NCI-H2107 treated with DMSO at 0.1 percent for 48 hours (cell line): ENCODE data around the gene ADAMTSL3.
"Not testable (repeated sequence)": the region's sequence is repeated elsewhere in the genome, so short reads cannot be mapped to it uniquely, and the experiment has no call there.

Experiments
- DNase-seq: peaks from one replicate; lab custom pipeline; 2025; ENCODE audit not compliant: unreplicated experiment; lab: John Stamatoyannopoulos, UW

ADAMTSL3 gene

DNA sequence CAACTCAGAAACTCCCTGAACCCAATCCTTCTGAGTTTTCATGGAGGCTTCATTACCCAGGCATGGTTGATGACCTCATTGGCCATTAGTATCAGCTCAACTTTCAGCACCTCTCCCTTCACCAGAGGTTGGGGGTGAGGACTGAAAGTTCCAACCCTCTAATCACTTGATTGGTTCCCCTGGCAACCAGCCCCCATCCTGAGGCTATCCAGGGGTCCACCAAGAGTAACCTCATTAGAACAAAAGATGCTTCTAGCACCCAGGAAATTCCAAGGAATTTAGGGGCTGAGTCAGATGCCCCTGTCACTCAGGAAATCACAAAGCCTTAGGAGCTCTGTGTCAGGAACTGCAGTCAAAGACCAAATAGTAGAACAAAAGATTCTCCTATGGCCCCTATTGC is 43.8 kb downstream of the ADAMTSL3 start:
- no peak for DNase-seq

DNA sequence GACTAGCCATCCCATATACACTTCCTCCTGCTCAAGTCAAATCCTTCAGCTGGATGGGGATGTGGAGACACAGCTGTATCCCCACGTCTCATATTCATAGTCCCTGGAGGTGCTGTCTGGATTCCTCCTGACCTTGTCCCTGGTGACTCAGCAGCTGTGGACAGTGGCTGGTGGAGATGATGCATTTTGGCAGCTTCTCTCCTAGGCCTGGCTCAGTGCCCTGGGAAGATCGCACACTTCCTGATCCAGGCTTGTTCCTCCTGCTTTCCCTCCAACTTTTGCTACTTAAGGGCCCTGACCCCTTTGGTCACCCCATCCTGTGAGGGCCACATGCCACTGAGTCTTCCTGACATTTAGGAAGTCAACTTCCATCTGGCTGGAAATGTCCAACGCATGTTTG is 44.4 kb downstream of the ADAMTSL3 start:
- no peak for DNase-seq

DNA sequence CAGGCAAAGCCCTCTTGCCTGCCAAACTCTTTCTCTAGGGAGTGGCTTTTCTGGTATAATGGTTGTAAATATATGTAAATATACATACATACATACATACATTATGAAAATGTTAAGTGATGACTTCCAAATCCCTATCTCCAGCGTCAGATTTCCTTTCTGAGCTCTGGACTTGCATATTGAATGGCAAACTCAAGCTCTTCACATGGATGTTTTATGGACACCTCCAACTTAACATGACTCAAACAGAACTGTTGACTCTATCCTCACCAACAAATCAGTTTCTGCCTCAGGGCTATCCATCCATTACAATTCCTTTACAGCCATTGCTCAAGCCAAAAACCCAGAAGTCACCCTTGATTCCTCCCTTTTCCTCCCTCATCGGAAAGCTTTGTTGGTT is 45.1 kb downstream of the ADAMTSL3 start:
- no peak for DNase-seq

DNA sequence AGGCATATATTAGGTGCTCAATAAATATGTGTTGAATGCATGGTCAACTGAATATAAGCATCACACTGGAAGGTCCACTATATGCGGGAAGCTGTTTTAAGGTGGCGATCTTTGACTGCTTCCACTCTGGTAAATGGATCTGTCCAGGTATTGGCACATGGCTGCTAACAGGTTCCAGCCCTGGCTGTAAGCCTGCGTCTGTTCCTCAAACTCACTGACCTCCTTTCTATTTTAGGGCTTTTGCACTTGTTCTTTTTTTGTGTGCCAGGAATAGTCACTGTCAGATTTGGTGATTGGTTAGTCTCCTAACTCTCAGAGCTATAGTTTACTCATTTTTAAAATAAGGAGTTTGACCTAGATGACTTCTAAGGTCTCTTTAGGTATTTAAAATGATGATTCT is 46.2 kb downstream of the ADAMTSL3 start:
- DNase-seq, result no peak

DNA sequence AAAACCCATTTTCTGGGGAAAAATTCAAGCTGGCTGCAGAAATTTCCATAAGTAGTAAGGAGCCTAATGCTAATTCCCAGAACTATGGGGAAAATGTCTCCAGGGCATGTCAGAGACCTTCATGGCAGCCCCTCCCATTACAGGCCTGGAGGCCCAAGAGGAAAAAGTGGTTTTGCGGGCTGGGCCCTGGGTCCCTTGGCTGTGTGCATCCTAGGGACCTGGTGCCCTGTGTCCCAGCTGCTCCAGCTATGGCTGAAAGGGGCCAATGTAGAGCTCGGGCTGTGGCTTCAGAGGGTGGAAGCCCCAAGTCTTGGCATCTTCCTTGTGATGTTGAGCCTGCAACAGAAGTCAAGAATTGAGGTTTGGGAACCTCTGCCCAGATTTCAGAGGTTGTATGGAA is 48.4 kb downstream of the ADAMTSL3 start:
- DNase-seq, result not testable (repeated sequence)

DNA sequence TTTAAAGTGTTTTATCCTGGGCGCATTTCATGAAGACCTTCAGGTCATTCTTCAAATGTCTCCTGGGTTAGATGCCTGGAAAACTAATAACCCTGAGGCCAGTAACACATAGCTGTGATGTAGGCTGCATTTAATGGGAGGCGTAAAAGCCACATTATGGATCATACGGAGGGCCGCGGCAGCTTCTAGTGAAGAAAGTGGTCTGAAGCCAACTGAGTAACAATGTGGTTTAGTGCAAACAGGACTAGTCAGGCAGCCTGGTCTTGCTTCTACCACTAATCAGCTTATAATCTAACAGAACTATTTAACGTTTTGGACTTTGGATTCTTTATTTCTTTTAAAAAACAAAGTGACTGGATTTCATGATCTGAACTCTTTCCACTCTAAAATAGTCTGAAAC is 54.4 kb downstream of the ADAMTSL3 start:
- DNase-seq, result no peak

DNA sequence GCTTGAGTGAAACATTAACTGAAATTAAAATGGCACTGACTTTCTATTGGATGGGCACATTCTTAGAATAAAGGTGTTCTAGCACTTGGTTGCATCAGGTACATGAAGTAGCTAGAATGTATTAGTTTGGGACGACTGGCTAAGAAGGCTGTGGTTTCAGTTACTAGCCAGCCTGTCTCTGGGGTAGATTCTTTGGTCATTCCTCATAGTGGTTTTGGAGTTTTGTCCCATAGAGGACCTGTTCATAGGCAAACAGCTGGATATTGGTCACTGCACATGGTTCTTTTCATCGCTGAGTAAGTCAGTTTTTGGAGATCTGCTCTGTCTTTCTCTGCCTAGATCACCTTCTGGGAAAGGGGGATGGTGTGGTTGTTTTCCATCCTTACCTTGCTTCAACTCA is 55.3 kb downstream of the ADAMTSL3 start:
- DNase-seq, result no peak

DNA sequence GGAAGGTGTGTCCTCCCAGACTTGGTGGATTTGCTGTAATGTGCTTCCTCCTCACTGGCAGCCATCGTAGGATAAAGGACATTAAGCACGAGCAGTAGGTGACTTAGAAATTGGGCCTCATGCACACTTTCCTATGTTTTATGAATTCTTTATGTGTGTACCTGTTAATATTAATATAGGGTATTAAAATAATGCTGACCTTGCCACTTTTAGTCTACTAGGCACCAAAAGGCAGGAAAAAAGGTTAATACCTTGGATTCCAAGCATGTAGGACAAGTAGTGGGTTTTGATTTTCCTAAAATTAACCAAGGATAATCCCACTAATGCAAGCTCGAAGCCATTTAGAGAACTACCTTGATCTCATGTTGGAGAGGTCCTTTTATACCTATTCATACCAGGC is 55.9 kb downstream of the ADAMTSL3 start:
- no peak for DNase-seq

DNA sequence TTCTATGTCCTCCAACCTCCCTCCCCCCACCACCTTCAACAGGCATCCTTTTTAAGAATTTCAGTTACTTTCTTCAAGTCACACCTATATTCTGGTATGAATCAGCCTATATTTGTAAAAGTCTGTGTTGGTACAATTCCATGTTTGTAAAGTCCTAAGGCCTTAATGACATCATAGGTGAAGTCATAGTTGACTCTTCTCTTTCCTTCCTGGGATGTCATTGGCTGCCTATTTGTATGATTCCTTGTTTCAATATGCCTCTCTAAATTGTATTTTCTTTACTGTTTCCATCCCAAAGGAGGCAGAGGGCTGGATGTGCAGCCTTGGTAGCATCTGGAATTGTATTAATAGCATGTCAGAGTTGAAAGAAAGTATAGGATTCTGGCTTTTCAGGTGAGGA is 56.5 kb downstream of the ADAMTSL3 start:
- DNase-seq, result no peak

DNA sequence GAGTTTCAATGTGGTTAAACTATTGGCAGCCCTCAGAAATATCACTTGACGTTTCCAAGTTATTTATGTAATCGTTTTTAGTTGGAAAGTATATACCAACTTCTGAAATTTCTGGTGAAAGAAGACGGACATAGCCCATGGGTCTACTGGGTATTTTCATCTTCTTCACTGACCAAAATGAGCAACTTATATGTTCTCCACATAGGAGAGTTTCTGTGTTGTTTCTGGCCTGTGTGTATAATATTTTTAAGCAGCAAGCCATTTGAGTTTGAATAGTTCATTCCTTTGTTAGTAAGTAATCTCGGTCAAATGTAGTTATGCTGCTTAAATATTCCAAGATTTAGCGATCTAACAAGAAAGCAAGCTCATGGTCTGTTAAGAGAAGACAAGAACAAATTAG is 57.3 kb downstream of the ADAMTSL3 start:
- DNase-seq, result no peak

DNA sequence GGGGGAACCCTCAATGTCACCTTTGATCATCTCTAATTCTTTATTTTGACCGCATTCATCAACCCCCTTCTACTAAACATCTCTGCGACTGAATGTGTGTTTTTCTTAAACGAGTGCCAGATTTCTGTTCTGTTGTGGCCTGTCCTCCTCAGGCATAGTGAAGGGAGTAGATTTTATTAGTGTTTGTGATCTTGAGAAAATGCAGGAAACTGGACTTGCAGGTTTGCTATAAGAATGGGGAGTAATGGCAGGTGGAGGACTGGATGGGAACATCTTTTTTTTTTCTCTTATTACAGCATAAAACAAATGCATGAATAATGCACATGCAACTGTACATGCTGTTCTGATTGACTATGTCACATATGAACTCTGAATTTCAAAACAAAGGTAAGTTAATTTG is 59.3 kb downstream of the ADAMTSL3 start:
- no peak for DNase-seq

DNA sequence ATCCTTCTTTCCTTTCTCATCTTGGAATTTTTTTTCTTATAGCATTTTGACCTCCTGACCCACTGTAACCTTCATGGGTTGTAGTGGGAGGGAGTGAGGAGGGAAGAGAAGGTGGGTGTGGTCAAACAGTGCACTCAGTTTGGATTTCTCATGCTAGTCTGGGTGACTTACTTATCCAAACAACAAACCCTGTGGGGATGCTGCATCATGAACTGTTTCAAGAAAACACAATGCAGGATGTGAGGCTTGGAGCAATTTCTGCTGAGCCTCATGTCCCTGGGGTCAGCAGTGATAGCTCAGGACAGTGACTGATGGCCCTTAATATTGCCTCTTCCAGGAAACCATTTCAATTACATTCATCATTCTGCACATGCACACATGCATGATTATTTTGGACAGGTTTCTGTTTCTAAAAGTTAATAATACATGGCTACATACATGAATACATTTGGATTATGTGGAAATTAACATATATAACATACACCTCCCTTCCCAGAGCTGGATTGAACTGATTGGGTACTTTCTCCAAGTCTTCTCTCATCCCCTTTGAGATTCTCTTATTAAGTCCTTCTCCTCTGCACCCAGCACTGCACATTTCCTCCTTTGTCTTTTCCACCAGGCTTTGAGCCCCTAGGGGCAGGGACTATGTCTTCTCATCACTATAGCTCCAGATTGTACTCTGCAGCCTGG is 61.2 kb downstream of the ADAMTSL3 start:
- no peak for DNase-seq

DNA sequence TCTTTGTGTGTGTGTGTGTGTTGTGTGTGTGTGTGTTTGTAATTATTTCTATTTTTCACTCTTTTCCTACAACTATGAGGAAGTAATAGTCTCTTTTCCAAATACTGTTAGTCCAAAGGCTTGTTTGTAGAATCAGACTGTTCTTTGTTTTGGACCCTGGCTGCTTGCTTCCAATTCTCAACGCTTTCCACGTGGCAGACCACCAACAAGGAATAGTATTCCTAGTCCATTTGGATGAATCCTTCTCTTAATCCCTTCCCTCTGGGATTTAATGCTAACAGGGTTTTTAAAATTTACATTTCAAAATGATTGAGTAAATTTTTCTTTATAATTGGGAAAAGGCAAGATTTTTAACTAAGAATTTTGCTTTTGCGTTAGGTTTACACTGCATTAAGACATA is 62.7 kb downstream of the ADAMTSL3 start:
- DNase-seq, result no peak

DNA sequence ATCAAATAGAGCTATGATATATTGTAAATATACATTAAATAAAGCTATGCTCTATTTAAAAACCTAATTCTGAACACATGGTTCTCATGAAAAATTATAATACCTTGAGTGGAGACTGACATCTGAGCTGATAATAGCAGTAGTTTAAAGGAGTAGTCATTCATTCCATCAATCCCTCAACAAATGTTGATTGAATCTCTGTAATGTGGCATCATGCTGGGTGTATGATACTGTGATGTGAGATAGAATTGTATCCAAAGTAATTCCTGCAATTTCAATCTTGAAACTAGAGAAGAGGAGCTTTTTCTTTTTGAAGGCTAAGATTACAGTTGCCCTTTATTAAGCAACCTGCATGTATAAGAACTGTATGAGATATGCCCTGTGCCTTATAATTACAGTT is 63.1 kb downstream of the ADAMTSL3 start:
- no peak for DNase-seq

DNA sequence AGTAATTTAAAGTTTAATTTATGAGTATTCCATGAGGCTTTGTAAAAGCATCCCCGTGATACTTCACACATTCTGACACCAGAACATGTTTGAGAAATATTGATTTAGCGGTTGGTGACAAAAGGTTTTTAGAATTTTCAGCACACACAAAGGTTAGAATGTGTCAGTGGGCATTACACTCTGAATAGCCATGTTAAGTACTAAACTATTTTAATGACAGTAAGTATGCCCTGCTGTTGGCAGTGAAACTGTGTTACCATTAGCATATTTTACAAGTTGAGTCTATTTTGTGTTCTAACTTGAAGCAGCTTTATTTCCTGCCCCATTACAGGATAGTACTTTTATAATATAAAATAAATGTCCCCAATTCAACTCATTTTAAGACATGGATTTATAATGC is 66.5 kb downstream of the ADAMTSL3 start:
- DNase-seq, result no peak

DNA sequence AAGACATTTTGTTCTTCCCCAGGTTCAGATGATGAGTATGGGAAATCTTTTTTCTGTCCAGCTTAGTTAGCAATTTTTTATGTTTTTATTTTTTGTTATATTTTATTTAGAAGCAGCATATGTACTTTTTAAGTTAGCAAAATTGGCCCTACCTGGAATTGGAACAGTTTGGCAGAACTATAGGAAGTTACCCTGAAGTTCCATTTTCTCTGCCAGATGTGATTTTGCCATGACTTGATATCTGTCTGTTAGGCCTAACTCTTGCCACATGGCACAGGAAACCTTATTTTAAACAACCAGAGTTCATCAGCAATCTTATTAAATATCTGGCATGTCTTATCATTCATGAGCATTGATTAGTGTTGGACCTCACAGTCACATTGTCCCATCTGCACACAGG is 67.1 kb downstream of the ADAMTSL3 start:
- DNase-seq, result no peak

DNA sequence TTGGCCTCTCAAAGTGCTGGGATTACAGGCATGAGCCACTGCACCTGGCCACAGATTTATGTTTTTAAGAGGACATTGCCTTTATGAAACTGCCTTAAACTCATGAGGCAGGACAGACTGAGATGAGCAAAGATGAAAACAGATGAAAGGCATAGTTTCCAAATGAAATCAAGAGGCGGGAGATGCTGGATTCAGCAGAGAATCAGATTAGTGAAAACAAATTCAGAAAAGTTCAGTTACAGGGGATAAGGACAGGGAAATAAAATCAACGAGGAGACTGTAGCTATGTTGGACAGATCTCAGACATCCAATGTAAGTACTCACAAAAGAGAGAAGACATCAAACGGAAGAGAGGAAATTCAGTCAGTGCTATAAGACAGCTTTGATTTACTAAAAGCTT is 68.1 kb downstream of the ADAMTSL3 start:
- no peak for DNase-seq

DNA sequence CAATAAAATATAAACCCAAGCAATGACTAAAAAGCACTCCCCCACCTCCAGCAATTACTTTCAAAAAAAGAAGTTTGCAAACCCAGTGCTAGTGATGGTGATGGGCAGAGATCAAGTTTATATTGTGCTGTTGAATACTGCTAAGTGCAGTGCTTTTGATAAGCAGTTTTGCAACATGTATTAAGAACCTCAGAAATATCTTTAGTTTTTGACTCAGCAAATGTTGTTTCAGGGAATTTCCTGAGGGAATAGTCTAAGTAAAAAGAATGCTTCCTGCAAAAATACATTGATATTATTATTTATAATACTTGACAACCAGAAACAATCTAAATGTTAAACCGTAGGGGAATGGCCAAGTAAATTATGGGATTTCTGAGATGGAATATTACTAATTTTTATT is 69.3 kb downstream of the ADAMTSL3 start:
- DNase-seq, result no peak

DNA sequence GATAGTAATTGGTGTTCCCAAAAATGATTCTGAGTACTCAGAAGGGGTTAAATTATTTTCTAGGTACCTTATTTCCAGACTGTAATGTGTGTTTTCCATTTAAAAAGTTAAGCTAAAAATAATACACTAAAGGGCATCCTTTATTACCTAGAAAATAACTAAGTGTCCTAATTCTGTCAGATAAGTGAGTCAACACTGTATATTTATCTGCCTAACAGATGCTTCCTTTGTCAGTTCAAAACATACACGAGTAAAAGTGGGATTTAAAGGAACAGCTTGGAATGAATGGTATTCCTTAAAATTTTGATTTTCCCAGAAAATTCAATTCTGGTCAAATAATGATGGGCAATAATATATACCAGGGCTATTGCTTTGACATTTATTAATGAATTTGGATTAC is 78.3 kb downstream of the ADAMTSL3 start:
- no peak for DNase-seq

DNA sequence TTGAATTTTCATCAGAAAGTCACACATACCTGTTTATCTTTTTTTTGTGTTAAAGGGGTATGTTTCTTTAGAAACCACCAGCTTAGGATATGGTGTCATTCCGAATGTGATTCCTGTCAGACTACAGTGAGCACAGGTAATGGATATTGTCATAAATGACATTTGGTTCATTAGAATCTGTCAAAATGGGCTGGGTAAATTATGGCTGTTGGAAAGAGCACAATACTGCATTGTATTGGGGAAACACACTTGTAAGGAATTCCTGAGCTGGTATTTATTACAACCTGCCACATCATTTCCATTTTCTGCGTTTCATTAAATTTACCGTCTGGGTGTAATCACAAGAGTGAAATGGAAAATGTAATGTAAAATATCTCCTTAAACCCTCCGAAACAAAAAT is 78.8 kb downstream of the ADAMTSL3 start:
- DNase-seq, result no peak

DNA sequence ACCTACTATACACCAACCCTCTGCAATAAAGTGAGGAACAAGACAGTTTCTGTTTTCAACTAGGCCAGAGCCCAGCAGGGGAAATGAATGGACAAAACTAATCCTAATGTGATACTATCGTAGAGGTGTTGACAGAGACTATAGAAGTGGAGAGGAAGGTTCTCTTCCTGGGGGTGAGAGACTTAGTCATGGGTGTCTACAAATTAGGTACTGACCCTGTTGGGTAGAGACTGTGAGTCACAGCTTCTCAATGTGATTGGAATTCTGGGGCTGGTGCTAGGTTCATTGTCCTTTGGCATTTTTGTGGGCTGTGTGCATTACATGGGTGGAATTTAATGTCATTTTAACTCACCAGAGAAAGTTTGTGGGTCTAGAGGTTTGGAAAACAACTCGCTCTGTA is 79.3 kb downstream of the ADAMTSL3 start:
- no peak for DNase-seq

DNA sequence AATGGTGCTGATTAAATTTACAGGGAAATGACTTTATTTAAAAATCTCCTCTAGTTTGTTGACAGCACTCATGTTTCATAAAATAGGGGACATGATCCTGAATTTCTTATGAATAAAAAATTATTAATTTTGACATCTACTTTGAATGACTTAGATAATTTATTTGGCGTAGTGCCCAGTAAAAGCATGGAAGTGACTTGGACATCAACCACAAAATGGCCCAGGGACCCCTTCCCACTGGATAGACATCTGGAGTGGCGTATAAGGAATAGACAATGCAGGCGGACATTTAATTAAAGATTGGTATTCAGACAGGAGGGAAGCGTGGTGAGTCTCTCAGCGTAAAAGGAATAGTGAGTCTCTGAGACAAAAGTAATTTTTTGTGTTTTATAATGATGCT is 79.8 kb downstream of the ADAMTSL3 start:
- DNase-seq, result no peak

DNA sequence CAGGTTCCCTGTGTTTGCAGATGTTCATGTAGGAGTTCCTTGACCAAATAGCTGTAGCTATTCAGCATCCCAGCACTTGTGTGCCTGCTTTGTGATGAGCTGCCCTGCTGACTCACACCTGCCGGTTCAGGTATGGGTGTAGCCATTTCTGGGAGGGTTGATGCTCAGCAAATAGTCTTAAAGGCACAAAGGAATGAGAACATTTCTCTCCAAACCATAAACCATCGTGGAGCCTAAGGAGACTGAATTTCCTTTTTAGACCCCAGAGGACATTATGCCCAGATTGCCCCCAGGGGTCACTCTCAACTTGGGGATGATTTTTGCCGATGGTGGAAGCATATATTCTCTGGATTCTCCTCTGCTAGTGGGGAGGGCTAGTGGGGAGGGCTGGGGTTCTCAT is 80.6 kb downstream of the ADAMTSL3 start:
- DNase-seq, result no peak

DNA sequence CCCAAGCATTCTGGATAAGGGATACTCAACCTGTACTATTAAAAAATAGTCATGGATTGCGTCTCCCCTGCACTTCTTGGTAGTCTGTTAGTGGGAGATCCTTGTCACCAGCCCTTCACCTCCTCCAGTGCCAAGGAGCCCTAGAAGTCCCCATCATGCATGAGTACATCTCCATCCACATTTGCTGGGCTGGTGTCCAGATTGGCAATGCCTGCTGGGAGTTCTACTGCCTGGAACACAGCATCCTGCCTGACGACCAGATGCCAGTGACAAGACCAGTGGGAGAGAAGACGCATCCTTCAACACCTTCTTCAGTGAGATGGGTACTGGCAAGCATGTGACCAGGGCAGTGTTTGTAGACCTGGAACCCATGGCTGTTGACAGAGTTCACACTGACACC is 85.7 kb downstream of the ADAMTSL3 start:
- no peak for DNase-seq
